ENCODE data around the gene LRP1B. TPM values are rescaled to one million over a fixed set of nuclear protein-coding genes. Genes with fewer than 3 reads are reported as not detected.

The LRP1B gene
- total RNA-seq, 6 experiments from 2014 or later: 0.06 to 1.7 (median 0.15) TPM; not detected in 1

- no peaks in the 10 kb centered on the region for H3K9me3 ChIP-seq
- no peaks in the 10 kb centered on the region for H3K27me3 ChIP-seq
- 77% methylated on average over 2 of the region's 2 CpGs for WGBS (ENCODE audit: insufficient coverage, low coverage, low lambda C conversion rate, missing lambda C conversion rate)
- TF ChIP-seq CTCF (IDR thresholded peaks at IDR 0.05) (no peak), POLR2A (IDR thresholded peaks at IDR 0.05) (no peak)
- no peaks in the 10 kb centered on the region for H3K36me3 ChIP-seq
- ATAC-seq: no peak
- intact Hi-C loops (cut with DNase I): no loop called here
- H3K4me1 ChIP-seq: no peaks in the 10 kb centered on the region
- H3K27ac ChIP-seq: no peak overlapping the region
- DNase-seq: no peak
- no peak overlapping the region for H3K4me3 ChIP-seq
Observed at GRCh38 chr2:140836826-140837225, 1294.0 kb downstream of the LRP1B start.

DNA sequence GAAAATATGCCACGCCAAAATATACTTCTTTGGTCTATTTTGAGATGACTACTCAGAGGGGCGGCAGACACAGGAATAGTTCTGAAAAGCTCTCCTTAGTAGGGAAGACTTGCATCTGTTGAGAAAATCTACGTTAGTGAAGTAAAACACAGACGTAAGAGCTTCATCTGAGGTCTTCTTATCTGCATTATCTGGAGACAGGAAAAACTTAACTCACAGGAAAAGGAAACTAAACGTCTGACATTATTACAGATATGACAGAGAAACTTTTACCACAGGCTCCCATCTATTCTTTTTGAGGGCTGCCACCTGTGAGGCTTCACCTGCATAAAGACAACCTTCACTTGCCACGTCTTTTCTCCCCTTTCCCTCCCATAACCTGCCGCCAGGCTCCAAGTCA lies 1295.7 kb downstream of the LRP1B start:
- Histone ChIP-seq H3K4me3 (no peak overlapping the region), H3K36me3 (no peaks in the 10 kb centered on the region), H3K9me3 (no peaks in the 10 kb centered on the region), H3K27ac (no peak overlapping the region), H3K27me3 (no peaks in the 10 kb centered on the region), H3K4me1 (no peaks in the 10 kb centered on the region)
- 44% methylated on average over 7 of the region's 7 CpGs for WGBS (ENCODE audit: insufficient coverage, low coverage, low lambda C conversion rate, missing lambda C conversion rate)
- DNase-seq: no peak
- TF ChIP-seq CTCF (IDR thresholded peaks at IDR 0.05) (no peak), POLR2A (IDR thresholded peaks at IDR 0.05) (no peak)
- ATAC-seq: no peak
- intact Hi-C loops (cut with DNase I): no loop called here

GRCh38 chr2:140814141-140814540 lies 1316.7 kb downstream of the LRP1B start:
- WGBS (ENCODE audit: insufficient coverage, low coverage, low lambda C conversion rate, missing lambda C conversion rate): 39% methylated on average over 3 of the region's 3 CpGs
- H3K4me3 ChIP-seq: no peak overlapping the region
- no peaks in the 10 kb centered on the region for H3K9me3 ChIP-seq
- no peaks in the 10 kb centered on the region for H3K27me3 ChIP-seq
- H3K27ac ChIP-seq: no peak overlapping the region
- DNase-seq: no peak
- H3K36me3 ChIP-seq: no peaks in the 10 kb centered on the region
- no peaks in the 10 kb centered on the region for H3K4me1 ChIP-seq
- no peak for ATAC-seq
- no peak for TF ChIP-seq CTCF (IDR thresholded peaks at IDR 0.05)
- TF ChIP-seq POLR2A (IDR thresholded peaks at IDR 0.05): no peak
- intact Hi-C loops (cut with DNase I): no loop called here

GRCh38 chr2:140808820-140809219 lies 1322.0 kb downstream of the LRP1B start:
- no peak overlapping the region for H3K4me3 ChIP-seq
- intact Hi-C loops (cut with DNase I): no loop called here
- H3K9me3 ChIP-seq: no peaks in the 10 kb centered on the region
- no peaks in the 10 kb centered on the region for H3K36me3 ChIP-seq
- H3K4me1 ChIP-seq: no peaks in the 10 kb centered on the region
- WGBS (ENCODE audit: insufficient coverage, low coverage, low lambda C conversion rate, missing lambda C conversion rate): 54% methylated on average over 1 of the region's 1 CpG
- no peaks in the 10 kb centered on the region for H3K27me3 ChIP-seq
- TF ChIP-seq CTCF (IDR thresholded peaks at IDR 0.05) (no peak), POLR2A (IDR thresholded peaks at IDR 0.05) (no peak)
- DNase-seq (no peak), ATAC-seq (no peak)
- no peak overlapping the region for H3K27ac ChIP-seq

DNA sequence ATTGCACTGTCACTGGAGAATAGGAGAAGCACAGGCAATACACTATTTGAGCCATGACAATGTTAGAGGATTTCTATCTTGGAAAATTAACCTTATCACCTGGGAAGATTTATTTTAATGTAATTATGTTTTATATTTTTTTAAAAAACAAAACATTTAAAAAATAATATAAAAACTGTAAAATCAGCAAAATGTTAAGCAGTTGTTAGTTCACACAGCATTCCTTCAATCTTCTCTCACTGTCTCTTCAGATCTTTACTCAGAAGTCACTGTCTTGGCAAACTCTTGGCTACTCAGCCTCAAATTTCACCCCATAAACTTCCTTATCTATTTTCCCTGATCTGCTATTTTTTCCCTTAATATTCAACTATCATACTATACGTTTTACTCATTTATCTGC lies 1322.6 kb downstream of the LRP1B start:
- TF ChIP-seq POLR2A (IDR thresholded peaks at IDR 0.05) (no peak), CTCF (IDR thresholded peaks at IDR 0.05) (no peak)
- intact Hi-C loops (cut with DNase I): no loop called here
- Histone ChIP-seq H3K4me3 (no peak overlapping the region), H3K27me3 (no peaks in the 10 kb centered on the region), H3K4me1 (no peaks in the 10 kb centered on the region), H3K36me3 (no peaks in the 10 kb centered on the region), H3K27ac (no peak overlapping the region), H3K9me3 (no peaks in the 10 kb centered on the region)
- WGBS (ENCODE audit: insufficient coverage, low coverage, low lambda C conversion rate, missing lambda C conversion rate): 21% methylated on average over 1 of the region's 1 CpG
- no peak for DNase-seq
- no peak for ATAC-seq

All from right lobe of liver (tissue), 6 donors.